GM23248 (cell line): ENCODE data around the gene SLC9A9. TPM values are rescaled to one million over a fixed set of nuclear protein-coding genes. Genes with fewer than 3 reads are reported as not detected.

ENCODE experiments used
- DNase-seq: peaks from one replicate; pipeline ENCODE4 v3.0.0-alpha.2; 2015
- H2AFZ ChIP-seq: fragments of 200-600 bp; sonication (generic); 2 replicates; pipeline ENCODE4 v1.6.1; 2016; ENCODE audit warnings: antibody characterized with exemption
- H3F3A ChIP-seq: fragments of 200-600 bp; sonication (generic); 2 replicates; pipeline ENCODE4 v1.6.1; 2016; ENCODE audit warnings: mild to moderate bottlenecking, antibody characterized with exemption, mixed run types; ENCODE audit not compliant: insufficient read depth
- H3K27ac ChIP-seq: fragments of 200-600 bp; sonication (generic); 2 replicates; pipeline ENCODE4 v1.5.1; 2016; ENCODE audit warnings: mild to moderate bottlenecking
- H3K27me3 ChIP-seq: fragments of 200-600 bp; sonication (generic); replicated peaks from 2 replicates; pipeline ENCODE4 v1.6.1; 2016; ENCODE audit warnings: mild to moderate bottlenecking; ENCODE audit not compliant: insufficient read depth
- H3K36me3 ChIP-seq: fragments of 200-600 bp; sonication (generic); 2 replicates; pipeline ENCODE4 v1.6.1; 2016; ENCODE audit warnings: low read depth, mild to moderate bottlenecking
- H3K4me1 ChIP-seq: fragments of 200-600 bp; sonication (generic); 2 replicates; pipeline ENCODE4 v1.6.1; 2016; ENCODE audit warnings: mild to moderate bottlenecking; ENCODE audit not compliant: insufficient read depth
- H3K4me2 ChIP-seq: fragments of 200-600 bp; sonication (generic); one replicate; pipeline ENCODE4 v1.6.1; 2016; ENCODE audit warnings: mild to moderate bottlenecking; ENCODE audit not compliant: unreplicated experiment
- H3K4me3 ChIP-seq: fragments of 200-600 bp; sonication (generic); 2 replicates; pipeline ENCODE4 v1.5.1; 2016; ENCODE audit warnings: mild to moderate bottlenecking
- H3K79me2 ChIP-seq: fragments of 200-600 bp; sonication (generic); 2 replicates; pipeline ENCODE4 v1.6.1; 2016; ENCODE audit warnings: mild to moderate bottlenecking; ENCODE audit not compliant: insufficient read depth
- H3K9ac ChIP-seq: fragments of 200-600 bp; sonication (generic); 2 replicates; pipeline ENCODE4 v1.6.1; 2016; ENCODE audit warnings: mild to moderate bottlenecking
- H3K9me2 ChIP-seq: fragments of 200-600 bp; sonication (generic); 2 replicates; pipeline ENCODE4 v1.6.1; 2016; ENCODE audit warnings: mixed run types, mild to moderate bottlenecking, moderate library complexity; ENCODE audit not compliant: insufficient read depth
- H3K9me3 ChIP-seq: fragments of 200-600 bp; sonication (generic); one replicate; pipeline ENCODE4 v1.6.1; 2017; ENCODE audit warnings: low read depth
- H4K20me1 ChIP-seq: fragments of 200-600 bp; sonication (generic); 2 replicates; pipeline ENCODE4 v1.6.0; 2016; ENCODE audit not compliant: insufficient read depth
- EZH2 ChIP-seq: fragments of 200-600 bp; sonication (generic); IDR thresholded peaks from 2 replicates; pipeline ENCODE4 v1.6.1; 2018; ENCODE audit warnings: antibody characterized with exemption, mild to moderate bottlenecking; ENCODE audit not compliant: insufficient read depth, poor library complexity, severe bottlenecking
- EZH2phosphoT487 ChIP-seq: fragments of 200-600 bp; sonication (generic); IDR thresholded peaks from 2 replicates; pipeline ENCODE4 v1.6.1; 2018; ENCODE audit warnings: antibody characterized with exemption, moderate library complexity, mild to moderate bottlenecking, low read depth; ENCODE audit not compliant: insufficient read depth
- WGBS, 2 experiments: methylation state at CpG; one replicate each; pipeline ENCODE4 v1.1.6; 2015 to 2017; ENCODE audit warnings: low lambda C conversion rate in 2 of 2, low coverage in 1 of 2; ENCODE audit errors: missing lambda C conversion rate in 2 of 2; 5-methylcytosine and 5-hydroxymethylcytosine counted together
- in situ Hi-C: fragments of 300-500 bp; cut with MboI; formaldehyde crosslinking; loops from 2 replicates; pipeline ENCODE4 v1.15.0; 2020
- polyA plus RNA-seq: library from polyadenylated mRNA; unstranded; fragments of >200 nt; fragmentation: Nextera tagmentation; extraction: Ambion mirVana; gene quantifications from 2 replicates; pipeline ENCODE4 v1.2.1, GENCODE V29; 2016
- total RNA-seq: library from RNA; depleted of rRNA; stranded (reverse); fragments of >200 nt; shearing (Covaris generic); gene quantifications from 2 replicates; pipeline ENCODE4 v1.2.3, GENCODE V29; 2014

The SLC9A9 gene
- total and polyA plus RNA-seq, 2 experiments from 2014 or later, result 2.8 to 3.2 TPM

GRCh38 chr3:143298886-143299535, 549.3 kb downstream of the SLC9A9 start:
- Histone ChIP-seq H3K4me2 (no peak overlapping the region), H3K79me2 (no peaks in the 10 kb centered on the region), H3K9me3 (no peaks in the 10 kb centered on the region), H3K4me3 (no peak overlapping the region), H3F3A (peaks cover 25% of the 10 kb centered on the region; the same call in 1 of the 2 replicates), H3K4me1 (peaks cover 12% of the 10 kb centered on the region), H3K9ac (no peak overlapping the region), H3K27ac (no peak overlapping the region), H4K20me1 (no peaks in the 10 kb centered on the region), H3K36me3 (no peaks in the 10 kb centered on the region), H3K9me2 (no peaks in the 10 kb centered on the region), H2AFZ (no peak overlapping the region), H3K27me3 (no peaks in the 10 kb centered on the region)
- no peak for DNase-seq
- TF ChIP-seq EZH2, result no peak
- no peak for TF ChIP-seq EZH2phosphoT487
- in situ Hi-C loops, result no loop called here
- 95 to 96% methylated on average over 4 to 5 of the region's 5 CpGs for whole genome bisulfite sequencing, 2 experiments

DNA sequence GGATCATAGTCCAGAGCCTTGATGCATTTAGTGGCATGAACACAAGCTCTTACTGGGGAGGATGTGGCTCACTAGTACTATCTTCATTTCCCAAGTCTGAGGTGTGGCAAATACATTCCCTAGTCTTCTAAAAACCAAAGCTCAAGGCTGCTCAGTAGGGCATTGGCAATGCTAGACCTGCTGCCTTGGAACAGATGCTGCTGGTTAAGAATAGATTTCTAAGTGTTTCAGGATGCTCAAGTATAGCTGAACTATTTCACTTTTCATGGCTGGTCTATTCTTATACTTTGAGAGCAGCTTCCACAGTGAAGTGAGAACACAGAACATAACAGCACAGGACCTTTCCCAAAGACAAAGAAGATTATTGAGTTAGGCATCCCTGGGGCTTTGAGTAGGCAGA, 549.9 kb downstream of the SLC9A9 start:
- H3K36me3 ChIP-seq, result no peaks in the 10 kb centered on the region
- no peaks in the 10 kb centered on the region for H4K20me1 ChIP-seq
- H3K4me3 ChIP-seq, result no peak overlapping the region
- in situ Hi-C loops, result no loop called here
- H3K9me2 ChIP-seq, result no peaks in the 10 kb centered on the region
- H3K9ac ChIP-seq, result no peak overlapping the region
- TF ChIP-seq EZH2 (no peak), EZH2phosphoT487 (no peak)
- peaks cover 12% of the 10 kb centered on the region for H3K4me1 ChIP-seq
- H3K9me3 ChIP-seq, result no peaks in the 10 kb centered on the region
- no peak overlapping the region for H3K4me2 ChIP-seq
- H2AFZ ChIP-seq, result no peak overlapping the region
- no peak for DNase-seq
- H3K79me2 ChIP-seq, result no peaks in the 10 kb centered on the region
- H3K27me3 ChIP-seq, result no peaks in the 10 kb centered on the region
- H3F3A ChIP-seq, result peaks cover 18% of the 10 kb centered on the region; the same call in 1 of the 2 replicates
- H3K27ac ChIP-seq, result no peak overlapping the region

- no peaks in the 10 kb centered on the region for H4K20me1 ChIP-seq
- no peak overlapping the region for H3K4me2 ChIP-seq
- 96 to 98% methylated on average over 4 of the region's 4 CpGs for WGBS, 2 experiments
- no peak for TF ChIP-seq EZH2phosphoT487
- no peak for TF ChIP-seq EZH2
- no peaks in the 10 kb centered on the region for H3K9me3 ChIP-seq
- in situ Hi-C loops, result no loop called here
- no peaks in the 10 kb centered on the region for H3K36me3 ChIP-seq
- no peaks in the 10 kb centered on the region for H3F3A ChIP-seq
- no peaks in the 10 kb centered on the region for H3K9me2 ChIP-seq
- H3K27ac ChIP-seq, result no peak overlapping the region
- no peak overlapping the region for H3K4me3 ChIP-seq
- H2AFZ ChIP-seq, result no peak overlapping the region
- no peak for DNase-seq
- H3K79me2 ChIP-seq, result no peaks in the 10 kb centered on the region
- no peak overlapping the region for H3K9ac ChIP-seq
- no peaks in the 10 kb centered on the region for H3K27me3 ChIP-seq
- no peaks in the 10 kb centered on the region for H3K4me1 ChIP-seq
These were observed 552.8 kb downstream of the SLC9A9 start for GRCh38 chr3:143295201-143296080.

DNA sequence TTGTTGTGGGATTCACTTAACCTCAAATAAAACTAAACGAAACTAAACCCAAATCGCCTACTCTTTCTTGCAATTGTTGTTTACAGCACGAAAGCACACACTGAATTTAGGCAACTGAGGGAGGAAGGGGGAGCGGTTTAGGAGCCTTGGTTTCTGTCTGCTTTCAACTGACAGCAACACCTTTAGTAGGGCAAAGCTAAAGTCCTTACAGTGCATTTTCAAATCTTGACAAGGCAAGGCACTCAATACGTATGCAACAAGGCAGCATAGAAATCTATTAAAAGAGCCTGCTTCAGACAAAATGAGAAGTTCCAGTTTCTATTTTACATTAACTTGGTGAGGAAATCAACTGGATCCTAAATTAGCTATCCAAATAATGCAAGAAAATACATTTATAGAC, 554.1 kb downstream of the SLC9A9 start:
- Histone ChIP-seq H3K9me3 (no peaks in the 10 kb centered on the region), H3K4me2 (no peak overlapping the region), H3K4me1 (no peaks in the 10 kb centered on the region), H3K4me3 (no peak overlapping the region), H4K20me1 (no peaks in the 10 kb centered on the region), H3K79me2 (no peaks in the 10 kb centered on the region), H3K36me3 (no peaks in the 10 kb centered on the region), H3K27ac (no peak overlapping the region), H3K9me2 (no peaks in the 10 kb centered on the region), H3K9ac (no peak overlapping the region), H3F3A (no peaks in the 10 kb centered on the region), H3K27me3 (no peaks in the 10 kb centered on the region), H2AFZ (no peak overlapping the region)
- in situ Hi-C loops, result no loop called here
- 94 to 95% methylated on average over 5 of the region's 5 CpGs for WGBS, 2 experiments
- DNase-seq, result no peak
- no peak for TF ChIP-seq EZH2phosphoT487
- TF ChIP-seq EZH2, result no peak
